ENCODE results near the gene CYP26A1. TPM values are rescaled to one million over a fixed set of nuclear protein-coding genes. Genes with fewer than 3 reads are reported as not detected.

The CYP26A1 gene
- total and polyA plus RNA-seq, 4 donors, result 0.08 to 1.4 (median 0.29) TPM; not detected in 1

DNA sequence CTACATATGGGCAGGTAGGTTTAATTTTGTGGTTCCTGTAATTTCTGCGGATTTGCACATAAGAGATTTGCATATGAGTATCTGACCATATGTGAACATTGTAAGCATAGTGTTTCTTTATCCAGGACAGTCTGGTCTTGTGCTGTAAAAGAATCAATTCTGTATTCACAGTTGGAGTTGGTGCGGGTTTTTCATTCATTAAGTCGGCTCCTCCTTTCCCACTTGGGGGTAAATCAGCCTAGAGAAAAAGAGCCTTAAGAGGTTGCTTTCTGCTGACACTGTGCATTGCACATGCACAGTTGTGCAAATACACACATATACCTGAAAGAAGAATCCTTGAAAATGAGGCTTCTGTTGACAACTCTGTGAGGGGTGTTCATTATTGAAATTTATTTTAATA lies 19.2 kb upstream of the CYP26A1 start:
- no peak for DNase-seq (ENCODE audit: low spot score)
- no peak overlapping the region for H3K4me3 ChIP-seq (ENCODE audit: low read depth in 1 of 3, low read length in 3 of 3)
- WGBS, result 96% methylated on average over 3 of the region's 3 CpGs

DNA sequence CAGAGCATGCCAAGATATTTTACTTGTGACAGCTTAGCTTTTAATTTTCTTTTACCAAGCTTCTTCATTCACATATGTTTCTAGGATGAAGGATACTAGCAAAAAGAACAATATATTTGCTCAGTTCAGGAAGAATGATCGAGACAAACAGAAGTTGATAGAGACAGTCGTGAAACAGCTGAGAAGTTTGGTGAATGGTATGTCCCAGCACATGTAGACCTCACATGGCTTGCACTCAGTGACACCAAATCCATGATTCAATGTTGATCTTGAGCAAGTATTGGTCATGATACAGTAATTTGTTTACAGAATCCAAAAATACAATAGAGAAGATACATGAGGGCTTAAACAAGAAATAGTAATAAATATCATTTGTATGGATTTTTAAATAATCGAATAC lies 15.6 kb upstream of the CYP26A1 start:
- peaks cover 0 to 4% (median 1%) of the 10 kb centered on the region in 4 donors for H3K36me3 ChIP-seq (ENCODE audit: control insufficient read depth in 4 of 4, insufficient read depth in 3 of 4, low read depth in 1 of 4, low read length in 3 of 4)
- peaks cover 7 to 30% (median 17%) of the 10 kb centered on the region in 4 donors for H3K4me1 ChIP-seq (ENCODE audit: control insufficient read depth in 4 of 4, insufficient read depth in 4 of 4, low read length in 3 of 4)
- peaks cover 0 to 5% (median 2%) of the 10 kb centered on the region in 4 donors for H3K27me3 ChIP-seq (ENCODE audit: control insufficient read depth in 4 of 4, insufficient read depth in 4 of 4, low read length in 3 of 4)
- DNase-seq (ENCODE audit: low spot score), result no peak
- H3K4me3 ChIP-seq (ENCODE audit: low read depth in 1 of 3, low read length in 3 of 3), result no peak overlapping the region
- no peak overlapping the region for H3K9ac ChIP-seq (ENCODE audit: low read depth in 1 of 2, low read length in 2 of 2)
- H3K9me3 ChIP-seq (ENCODE audit: control insufficient read depth in 4 of 4, low read length in 3 of 4), result no peaks in the 10 kb centered on the region
- H3K27ac ChIP-seq (ENCODE audit: low read depth in 1 of 2, low read length in 2 of 2), result no peak overlapping the region
- TF ChIP-seq GABPA (IDR thresholded peaks at IDR 0.05 in 1 of 2, conservative IDR thresholded peaks at IDR 0.05 in 1 of 2), result no peak
- TF ChIP-seq TAF1 (conservative IDR thresholded peaks at IDR 0.05), result no peak
- TF ChIP-seq YY1 (IDR thresholded peaks at IDR 0.05), result no peak
- TF ChIP-seq HNF4A (conservative IDR thresholded peaks at IDR 0.05), result no peak
- 95% methylated on average over 3 of the region's 3 CpGs for WGBS

More for the DNA sequence above, 19.2 kb upstream of the CYP26A1 start:
- Histone ChIP-seq H3K9me3 (ENCODE audit: control insufficient read depth in 4 of 4, low read length in 3 of 4) (no peaks in the 10 kb centered on the region), H3K4me1 (ENCODE audit: control insufficient read depth in 4 of 4, insufficient read depth in 4 of 4, low read length in 3 of 4) (no peaks in the 10 kb centered on the region), H3K27ac (ENCODE audit: low read depth in 1 of 2, low read length in 2 of 2) (no peak overlapping the region), H3K9ac (ENCODE audit: low read depth in 1 of 2, low read length in 2 of 2) (no peak overlapping the region), H3K36me3 (ENCODE audit: control insufficient read depth in 4 of 4, insufficient read depth in 3 of 4, low read depth in 1 of 4, low read length in 3 of 4) (peaks cover 0 to 3% (median 2%) of the 10 kb centered on the region in 4 donors), H3K27me3 (ENCODE audit: control insufficient read depth in 4 of 4, insufficient read depth in 4 of 4, low read length in 3 of 4) (no peaks in the 10 kb centered on the region)
- no peak for TF ChIP-seq JUND (IDR thresholded peaks at IDR 0.05)
- no peak for TF ChIP-seq HNF4G (IDR thresholded peaks at IDR 0.05)
- TF ChIP-seq NR2F2 (IDR thresholded peaks at IDR 0.05), result no peak
- TF ChIP-seq, protein P1, sequence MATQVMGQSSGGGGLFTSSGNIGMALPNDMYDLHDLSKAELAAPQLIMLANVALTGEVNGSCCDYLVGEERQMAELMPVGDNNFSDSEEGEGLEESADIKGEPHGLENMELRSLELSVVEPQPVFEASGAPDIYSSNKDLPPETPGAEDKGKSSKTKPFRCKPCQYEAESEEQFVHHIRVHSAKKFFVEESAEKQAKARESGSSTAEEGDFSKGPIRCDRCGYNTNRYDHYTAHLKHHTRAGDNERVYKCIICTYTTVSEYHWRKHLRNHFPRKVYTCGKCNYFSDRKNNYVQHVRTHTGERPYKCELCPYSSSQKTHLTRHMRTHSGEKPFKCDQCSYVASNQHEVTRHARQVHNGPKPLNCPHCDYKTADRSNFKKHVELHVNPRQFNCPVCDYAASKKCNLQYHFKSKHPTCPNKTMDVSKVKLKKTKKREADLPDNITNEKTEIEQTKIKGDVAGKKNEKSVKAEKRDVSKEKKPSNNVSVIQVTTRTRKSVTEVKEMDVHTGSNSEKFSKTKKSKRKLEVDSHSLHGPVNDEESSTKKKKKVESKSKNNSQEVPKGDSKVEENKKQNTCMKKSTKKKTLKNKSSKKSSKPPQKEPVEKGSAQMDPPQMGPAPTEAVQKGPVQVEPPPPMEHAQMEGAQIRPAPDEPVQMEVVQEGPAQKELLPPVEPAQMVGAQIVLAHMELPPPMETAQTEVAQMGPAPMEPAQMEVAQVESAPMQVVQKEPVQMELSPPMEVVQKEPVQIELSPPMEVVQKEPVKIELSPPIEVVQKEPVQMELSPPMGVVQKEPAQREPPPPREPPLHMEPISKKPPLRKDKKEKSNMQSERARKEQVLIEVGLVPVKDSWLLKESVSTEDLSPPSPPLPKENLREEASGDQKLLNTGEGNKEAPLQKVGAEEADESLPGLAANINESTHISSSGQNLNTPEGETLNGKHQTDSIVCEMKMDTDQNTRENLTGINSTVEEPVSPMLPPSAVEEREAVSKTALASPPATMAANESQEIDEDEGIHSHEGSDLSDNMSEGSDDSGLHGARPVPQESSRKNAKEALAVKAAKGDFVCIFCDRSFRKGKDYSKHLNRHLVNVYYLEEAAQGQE (IDR thresholded peaks at IDR 0.05), result no peak
- no peak for TF ChIP-seq EGR1 (IDR thresholded peaks at IDR 0.05; ENCODE audit: low read depth in 2 of 2)
- no peak for TF ChIP-seq RAD21 (IDR thresholded peaks at IDR 0.05)
- TF ChIP-seq, protein P2, sequence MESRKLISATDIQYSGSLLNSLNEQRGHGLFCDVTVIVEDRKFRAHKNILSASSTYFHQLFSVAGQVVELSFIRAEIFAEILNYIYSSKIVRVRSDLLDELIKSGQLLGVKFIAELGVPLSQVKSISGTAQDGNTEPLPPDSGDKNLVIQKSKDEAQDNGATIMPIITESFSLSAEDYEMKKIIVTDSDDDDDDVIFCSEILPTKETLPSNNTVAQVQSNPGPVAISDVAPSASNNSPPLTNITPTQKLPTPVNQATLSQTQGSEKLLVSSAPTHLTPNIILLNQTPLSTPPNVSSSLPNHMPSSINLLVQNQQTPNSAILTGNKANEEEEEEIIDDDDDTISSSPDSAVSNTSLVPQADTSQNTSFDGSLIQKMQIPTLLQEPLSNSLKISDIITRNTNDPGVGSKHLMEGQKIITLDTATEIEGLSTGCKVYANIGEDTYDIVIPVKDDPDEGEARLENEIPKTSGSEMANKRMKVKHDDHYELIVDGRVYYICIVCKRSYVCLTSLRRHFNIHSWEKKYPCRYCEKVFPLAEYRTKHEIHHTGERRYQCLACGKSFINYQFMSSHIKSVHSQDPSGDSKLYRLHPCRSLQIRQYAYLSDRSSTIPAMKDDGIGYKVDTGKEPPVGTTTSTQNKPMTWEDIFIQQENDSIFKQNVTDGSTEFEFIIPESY (IDR thresholded peaks at IDR 0.05), result no peak
- TF ChIP-seq, protein P3, sequence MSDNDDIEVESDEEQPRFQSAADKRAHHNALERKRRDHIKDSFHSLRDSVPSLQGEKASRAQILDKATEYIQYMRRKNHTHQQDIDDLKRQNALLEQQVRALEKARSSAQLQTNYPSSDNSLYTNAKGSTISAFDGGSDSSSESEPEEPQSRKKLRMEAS (IDR thresholded peaks at IDR 0.05), result no peak
- no peak for TF ChIP-seq TAF1 (conservative IDR thresholded peaks at IDR 0.05)
- TF ChIP-seq FOXA2 (IDR thresholded peaks at IDR 0.05), result no peak
- no peak for TF ChIP-seq GABPA (IDR thresholded peaks at IDR 0.05 in 1 of 2, conservative IDR thresholded peaks at IDR 0.05 in 1 of 2)
- TF ChIP-seq HNF4A (conservative IDR thresholded peaks at IDR 0.05), result no peak
- TF ChIP-seq, protein P4, sequence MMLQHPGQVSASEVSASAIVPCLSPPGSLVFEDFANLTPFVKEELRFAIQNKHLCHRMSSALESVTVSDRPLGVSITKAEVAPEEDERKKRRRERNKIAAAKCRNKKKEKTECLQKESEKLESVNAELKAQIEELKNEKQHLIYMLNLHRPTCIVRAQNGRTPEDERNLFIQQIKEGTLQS (IDR thresholded peaks at IDR 0.05), result no peak
- no peak for TF ChIP-seq SP1 (IDR thresholded peaks at IDR 0.05)

All from liver (tissue), 9 donors.